ENCODE measurements around the gene NAGS. TPM values are rescaled to one million over a fixed set of nuclear protein-coding genes. Genes with fewer than 3 reads are reported as not detected.
A peak's percentile ranks its signal among the peaks of the same experiment; 100 is the strongest.
"Not testable (repeated sequence)": the region's sequence is repeated elsewhere in the genome, so short reads cannot be mapped to it uniquely, and the experiment has no call there.

NAGS gene
- 0.98 TPM for polyA plus RNA-seq (2013, experiment 1 of 2)
- polyA plus RNA-seq (2013, experiment 2 of 2): 0.92 TPM

- no peak within 1 kb of the TSS for H2BK15ac ChIP-seq (replicated peaks; ENCODE audit: low read depth)
- no peaks in the 10 kb centered on the region for H3K36me3 ChIP-seq (ENCODE audit: control insufficient read depth, insufficient read depth, low read length)
- peaks cover 2% of the 10 kb centered on the region for H3K4me1 ChIP-seq (ENCODE audit: control insufficient read depth, low read depth, low read length)
- H4K5ac ChIP-seq (ENCODE audit: low read length): no peak within 1 kb of the TSS
- H3K4me2 ChIP-seq (ENCODE audit: low read length): peak within 1 kb of the TSS; percentile 39
- H3K23ac ChIP-seq (ENCODE audit: low read length): no peak within 1 kb of the TSS
- H3K9ac ChIP-seq (ENCODE audit: low read length): peak within 1 kb of the TSS; percentile 31
- no peak within 1 kb of the TSS for H3K18ac ChIP-seq (ENCODE audit: low read length)
- H3K56ac ChIP-seq (ENCODE audit: low read length): peak within 1 kb of the TSS; percentile 97
- H2AK5ac ChIP-seq (ENCODE audit: low read length): no peak within 1 kb of the TSS
- H2BK120ac ChIP-seq (ENCODE audit: low read depth, low read length): no peak within 1 kb of the TSS
- H2BK5ac ChIP-seq (ENCODE audit: low read length): no peak within 1 kb of the TSS
- no CpG with 5 or more reads among the region's 25 CpGs for WGBS (ENCODE audit: extremely low coverage, insufficient coverage, low lambda C conversion rate)
- no peak within 1 kb of the TSS for H3K4ac ChIP-seq (ENCODE audit: low read depth, low read length)
- H3K79me1 ChIP-seq (ENCODE audit: low read length): no peaks in the 10 kb centered on the region
- DNase-seq: peak; percentile 37
- H3K27ac ChIP-seq (ENCODE audit: low read depth, low read length): no peak within 1 kb of the TSS
- H3K79me2 ChIP-seq (ENCODE audit: control insufficient read depth, insufficient read depth, low read length): no peaks in the 10 kb centered on the region
- peaks cover 9% of the 10 kb centered on the region for H3K27me3 ChIP-seq (ENCODE audit: insufficient read depth, low read length, poor library complexity)
- H3K4me3 ChIP-seq (ENCODE audit: low read length): no peak within 1 kb of the TSS
- no peak within 1 kb of the TSS for H4K8ac ChIP-seq (ENCODE audit: low read depth, low read length)
These were observed at the start of gene NAGS for GRCh38 chr17:44004077-44004760. TSS of gene NAGS (plus strand) at chr17:44004622. CDS start at chr17:44004664, 42 bp downstream.

GRCh38 chr17:43956222-43956621 lies 48.2 kb upstream of the NAGS start:
- no peak overlapping the region for H3K18ac ChIP-seq (ENCODE audit: low read length)
- no peaks in the 10 kb centered on the region for H3K79me1 ChIP-seq (ENCODE audit: low read length)
- H3K9ac ChIP-seq (ENCODE audit: low read length): no peak overlapping the region
- no peaks in the 10 kb centered on the region for H3K36me3 ChIP-seq (ENCODE audit: control insufficient read depth, insufficient read depth, low read length)
- H3K4me2 ChIP-seq (ENCODE audit: low read length): no peak overlapping the region
- no peak for DNase-seq
- H3K56ac ChIP-seq (ENCODE audit: low read length): no peak overlapping the region
- no peak overlapping the region for H2BK5ac ChIP-seq (ENCODE audit: low read length)
- no peaks in the 10 kb centered on the region for H3K79me2 ChIP-seq (ENCODE audit: control insufficient read depth, insufficient read depth, low read length)
- no peaks in the 10 kb centered on the region for H3K4me1 ChIP-seq (ENCODE audit: control insufficient read depth, low read depth, low read length)
- no peak overlapping the region for H3K4me3 ChIP-seq (ENCODE audit: low read length)
- no peak overlapping the region for H4K8ac ChIP-seq (ENCODE audit: low read depth, low read length)
- H2AK5ac ChIP-seq (ENCODE audit: low read length): no peak overlapping the region
- no peak overlapping the region for H2BK15ac ChIP-seq (replicated peaks; ENCODE audit: low read depth)
- no peak overlapping the region for H3K27ac ChIP-seq (ENCODE audit: low read depth, low read length)
- no peak overlapping the region for H3K4ac ChIP-seq (ENCODE audit: low read depth, low read length)
- H4K5ac ChIP-seq (ENCODE audit: low read length): no peak overlapping the region
- no peak overlapping the region for H2BK120ac ChIP-seq (ENCODE audit: low read depth, low read length)
- no CpG with 5 or more reads among the region's 8 CpGs for whole genome bisulfite sequencing (ENCODE audit: extremely low coverage, insufficient coverage, low lambda C conversion rate)
- no peaks in the 10 kb centered on the region for H3K27me3 ChIP-seq (ENCODE audit: insufficient read depth, low read length, poor library complexity)
- H3K23ac ChIP-seq (ENCODE audit: low read length): no peak overlapping the region

- Histone ChIP-seq H2BK120ac (ENCODE audit: low read depth, low read length) (no peak overlapping the region), H3K4me2 (ENCODE audit: low read length) (no peak overlapping the region), H3K27ac (ENCODE audit: low read depth, low read length) (no peak overlapping the region), H3K4me1 (ENCODE audit: control insufficient read depth, low read depth, low read length) (no peaks in the 10 kb centered on the region), H2BK5ac (ENCODE audit: low read length) (no peak overlapping the region), H4K5ac (ENCODE audit: low read length) (no peak overlapping the region), H3K23ac (ENCODE audit: low read length) (no peak overlapping the region), H4K8ac (ENCODE audit: low read depth, low read length) (no peak overlapping the region), H3K9ac (ENCODE audit: low read length) (no peak overlapping the region), H3K36me3 (ENCODE audit: control insufficient read depth, insufficient read depth, low read length) (no peaks in the 10 kb centered on the region), H2AK5ac (ENCODE audit: low read length) (no peak overlapping the region), H3K27me3 (ENCODE audit: insufficient read depth, low read length, poor library complexity) (no peaks in the 10 kb centered on the region), H3K18ac (ENCODE audit: low read length) (no peak overlapping the region), H3K4ac (ENCODE audit: low read depth, low read length) (no peak overlapping the region), H3K4me3 (ENCODE audit: low read length) (no peak overlapping the region), H3K79me1 (ENCODE audit: low read length) (no peaks in the 10 kb centered on the region), H3K56ac (ENCODE audit: low read length) (no peak overlapping the region), H3K79me2 (ENCODE audit: control insufficient read depth, insufficient read depth, low read length) (no peaks in the 10 kb centered on the region), H2BK15ac (replicated peaks; ENCODE audit: low read depth) (no peak overlapping the region)
- WGBS (ENCODE audit: extremely low coverage, insufficient coverage, low lambda C conversion rate): no CpG with 5 or more reads among the region's 2 CpGs
- no peak for DNase-seq
These were observed 45.6 kb upstream of the NAGS start for GRCh38 chr17:43958748-43959352.

- not testable (repeated sequence) for DNase-seq; H3K79me2 ChIP-seq (ENCODE audit: control insufficient read depth, insufficient read depth, low read length); H4K5ac ChIP-seq (ENCODE audit: low read length); H2BK120ac ChIP-seq (ENCODE audit: low read depth, low read length); H3K79me1 ChIP-seq (ENCODE audit: low read length); H3K18ac ChIP-seq (ENCODE audit: low read length); H2AK5ac ChIP-seq (ENCODE audit: low read length); H3K27ac ChIP-seq (ENCODE audit: low read depth, low read length); H3K9ac ChIP-seq (ENCODE audit: low read length); H3K4me2 ChIP-seq (ENCODE audit: low read length); H3K4me3 ChIP-seq (ENCODE audit: low read length); H3K4ac ChIP-seq (ENCODE audit: low read depth, low read length); H3K56ac ChIP-seq (ENCODE audit: low read length); H3K36me3 ChIP-seq (ENCODE audit: control insufficient read depth, insufficient read depth, low read length); H4K8ac ChIP-seq (ENCODE audit: low read depth, low read length); H2BK5ac ChIP-seq (ENCODE audit: low read length); H3K23ac ChIP-seq (ENCODE audit: low read length); H3K4me1 ChIP-seq (ENCODE audit: control insufficient read depth, low read depth, low read length); H2BK15ac ChIP-seq (replicated peaks; ENCODE audit: low read depth); H3K27me3 ChIP-seq (ENCODE audit: insufficient read depth, low read length, poor library complexity)
- no CpG with 5 or more reads among the region's 6 CpGs for WGBS (ENCODE audit: extremely low coverage, insufficient coverage, low lambda C conversion rate)
These were observed 43.1 kb upstream of the NAGS start for GRCh38 chr17:43961292-43961691.

DNA sequence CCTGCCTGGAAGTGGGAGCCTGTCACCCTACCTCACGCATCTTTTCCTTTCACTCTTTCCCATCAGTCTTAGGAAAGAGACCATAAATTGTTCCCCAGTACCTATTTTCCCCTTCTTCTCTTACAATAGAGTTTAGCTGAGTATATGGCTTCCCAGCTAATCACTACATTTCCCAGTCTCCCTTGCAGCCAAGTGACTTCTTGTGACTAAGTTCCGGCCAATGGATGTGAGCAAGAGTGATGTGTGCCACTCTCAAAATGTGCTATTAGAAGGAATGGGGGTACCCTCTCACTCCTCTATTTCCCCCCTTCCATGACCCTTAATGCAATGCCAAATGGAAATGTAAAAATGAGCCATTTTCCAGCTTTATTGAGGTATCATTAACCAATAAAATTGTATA lies 42.5 kb upstream of the NAGS start:
- Histone ChIP-seq H3K4me2 (ENCODE audit: low read length) (no peak overlapping the region), H3K4me1 (ENCODE audit: control insufficient read depth, low read depth, low read length) (no peaks in the 10 kb centered on the region), H3K27ac (ENCODE audit: low read depth, low read length) (no peak overlapping the region), H2BK15ac (replicated peaks; ENCODE audit: low read depth) (no peak overlapping the region), H3K4me3 (ENCODE audit: low read length) (no peak overlapping the region), H3K36me3 (ENCODE audit: control insufficient read depth, insufficient read depth, low read length) (no peaks in the 10 kb centered on the region), H2BK5ac (ENCODE audit: low read length) (no peak overlapping the region), H4K8ac (ENCODE audit: low read depth, low read length) (no peak overlapping the region), H4K5ac (ENCODE audit: low read length) (no peak overlapping the region), H2BK120ac (ENCODE audit: low read depth, low read length) (no peak overlapping the region), H3K23ac (ENCODE audit: low read length) (no peak overlapping the region), H3K27me3 (ENCODE audit: insufficient read depth, low read length, poor library complexity) (no peaks in the 10 kb centered on the region), H3K18ac (ENCODE audit: low read length) (no peak overlapping the region), H3K79me1 (ENCODE audit: low read length) (no peaks in the 10 kb centered on the region), H3K79me2 (ENCODE audit: control insufficient read depth, insufficient read depth, low read length) (no peaks in the 10 kb centered on the region), H3K56ac (ENCODE audit: low read length) (no peak overlapping the region), H3K4ac (ENCODE audit: low read depth, low read length) (no peak overlapping the region), H2AK5ac (ENCODE audit: low read length) (no peak overlapping the region), H3K9ac (ENCODE audit: low read length) (no peak overlapping the region)
- no CpG with 5 or more reads among the region's 2 CpGs for WGBS (ENCODE audit: extremely low coverage, insufficient coverage, low lambda C conversion rate)
- DNase-seq: no peak

Measured in mesendoderm (in vitro differentiated cells).